ENCODE measurements around the gene UBE2G2. TPM values are rescaled to one million over a fixed set of nuclear protein-coding genes. Genes with fewer than 3 reads are reported as not detected.

The UBE2G2 gene
- total and polyA plus RNA-seq, 4 donors = 27.4 to 83.5 (median 40.9) TPM

DNA sequence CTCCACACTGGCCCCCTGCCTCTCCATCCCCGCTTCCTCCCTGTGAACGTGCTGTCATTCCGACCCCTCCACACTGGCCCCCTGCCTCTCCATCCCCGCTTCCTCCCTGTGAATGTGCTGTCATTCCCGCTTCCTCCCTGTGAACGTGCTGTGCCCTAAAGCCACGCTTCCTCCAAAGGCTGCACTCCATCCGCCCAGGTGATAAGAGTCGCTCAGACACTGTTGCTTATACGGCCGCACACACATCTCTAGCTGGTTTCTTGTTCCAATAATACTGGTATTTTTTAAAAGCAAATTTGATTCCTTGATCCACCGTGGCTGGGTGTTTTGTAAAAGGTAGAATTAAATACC lies 51.0 kb downstream of the UBE2G2 start:
- Histone ChIP-seq H3K27ac (ENCODE audit: low read depth in 1 of 2, low read length in 2 of 2) (no peak overlapping the region), H3K4me3 (ENCODE audit: low read depth in 1 of 3, low read length in 3 of 3) (no peak overlapping the region), H3K36me3 (ENCODE audit: control insufficient read depth in 4 of 4, insufficient read depth in 3 of 4, low read depth in 1 of 4, low read length in 3 of 4) (no peaks in the 10 kb centered on the region), H3K9ac (ENCODE audit: low read depth in 1 of 2, low read length in 2 of 2) (no peak overlapping the region), H3K9me3 (ENCODE audit: control insufficient read depth in 4 of 4, low read length in 3 of 4) (no peaks in the 10 kb centered on the region), H3K27me3 (ENCODE audit: control insufficient read depth in 4 of 4, insufficient read depth in 4 of 4, low read length in 3 of 4) (no peaks in the 10 kb centered on the region), H3K4me1 (ENCODE audit: control insufficient read depth in 4 of 4, insufficient read depth in 4 of 4, low read length in 3 of 4) (no peaks in the 10 kb centered on the region)
- DNase-seq (ENCODE audit: low spot score) = no peak
- WGBS = 48% methylated on average over 12 of the region's 12 CpGs
- TF ChIP-seq JUND (IDR thresholded peaks at IDR 0.05) (no peak), RXRA (IDR thresholded peaks at IDR 0.05) (no peak), RAD21 (IDR thresholded peaks at IDR 0.05) (no peak), YY1 (IDR thresholded peaks at IDR 0.05) (no peak), GABPA (IDR thresholded peaks at IDR 0.05 in 1 of 2, conservative IDR thresholded peaks at IDR 0.05 in 1 of 2) (no peak), HNF4G (IDR thresholded peaks at IDR 0.05) (no peak), EGR1 (IDR thresholded peaks at IDR 0.05; ENCODE audit: low read depth in 2 of 2) (no peak), FOXA1 (IDR thresholded peaks at IDR 0.05) (no peak)
- TF ChIP-seq, protein P1, sequence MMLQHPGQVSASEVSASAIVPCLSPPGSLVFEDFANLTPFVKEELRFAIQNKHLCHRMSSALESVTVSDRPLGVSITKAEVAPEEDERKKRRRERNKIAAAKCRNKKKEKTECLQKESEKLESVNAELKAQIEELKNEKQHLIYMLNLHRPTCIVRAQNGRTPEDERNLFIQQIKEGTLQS (IDR thresholded peaks at IDR 0.05) = no peak
- TF ChIP-seq, protein P2, sequence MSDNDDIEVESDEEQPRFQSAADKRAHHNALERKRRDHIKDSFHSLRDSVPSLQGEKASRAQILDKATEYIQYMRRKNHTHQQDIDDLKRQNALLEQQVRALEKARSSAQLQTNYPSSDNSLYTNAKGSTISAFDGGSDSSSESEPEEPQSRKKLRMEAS (IDR thresholded peaks at IDR 0.05) = no peak

GRCh38 chr21:44749759-44750674 lies 51.6 kb downstream of the UBE2G2 start:
- Histone ChIP-seq H3K4me1 (ENCODE audit: control insufficient read depth in 4 of 4, insufficient read depth in 4 of 4, low read length in 3 of 4) (no peaks in the 10 kb centered on the region), H3K27me3 (ENCODE audit: control insufficient read depth in 4 of 4, insufficient read depth in 4 of 4, low read length in 3 of 4) (no peaks in the 10 kb centered on the region), H3K9ac (ENCODE audit: low read depth in 1 of 2, low read length in 2 of 2) (no peak overlapping the region), H3K9me3 (ENCODE audit: control insufficient read depth in 4 of 4, low read length in 3 of 4) (no peaks in the 10 kb centered on the region), H3K27ac (ENCODE audit: low read depth in 1 of 2, low read length in 2 of 2) (no peak overlapping the region), H3K4me3 (ENCODE audit: low read depth in 1 of 3, low read length in 3 of 3) (no peak overlapping the region), H3K36me3 (ENCODE audit: control insufficient read depth in 4 of 4, insufficient read depth in 3 of 4, low read depth in 1 of 4, low read length in 3 of 4) (no peaks in the 10 kb centered on the region)
- TF ChIP-seq RXRA (IDR thresholded peaks at IDR 0.05) (no peak), REST (IDR thresholded peaks at IDR 0.05) (no peak), NR2F2 (IDR thresholded peaks at IDR 0.05) (no peak), HNF4G (IDR thresholded peaks at IDR 0.05) (no peak), JUND (IDR thresholded peaks at IDR 0.05) (no peak), RAD21 (IDR thresholded peaks at IDR 0.05) (no peak)
- 83% methylated on average over 47 of the region's 47 CpGs for WGBS
- no peak for DNase-seq (ENCODE audit: low spot score)

DNA sequence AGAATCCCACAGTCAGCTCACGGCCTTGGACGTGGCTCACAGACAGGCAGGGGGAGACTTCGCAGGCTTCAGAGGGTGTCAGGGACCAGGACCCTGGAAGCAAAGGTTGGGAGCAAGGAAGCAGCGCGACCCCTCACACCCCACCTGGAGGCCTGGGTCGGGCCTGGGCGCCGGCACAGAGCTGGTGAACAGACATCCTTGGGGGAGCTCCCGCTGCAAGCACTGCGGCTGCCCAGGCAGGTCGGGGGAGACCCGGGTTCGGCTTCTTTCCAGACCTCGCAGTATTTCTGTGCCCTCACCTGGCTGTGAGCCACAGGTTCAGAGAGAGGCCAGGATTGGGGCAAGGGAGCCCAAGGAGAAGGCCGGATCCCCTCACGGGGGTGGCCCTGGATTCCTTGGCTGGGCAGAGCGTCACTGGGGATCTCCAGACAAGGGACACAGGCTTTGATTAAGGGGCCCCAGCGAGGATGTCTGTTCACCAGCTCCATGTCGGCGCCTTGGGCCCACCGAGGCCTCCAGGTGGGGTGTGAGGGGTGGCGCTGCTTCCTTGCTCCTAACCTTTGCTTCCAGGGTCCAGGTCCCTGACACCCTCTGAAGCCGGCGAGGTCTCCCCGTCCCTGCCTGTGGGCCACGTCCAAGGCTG lies 52.4 kb downstream of the UBE2G2 start:
- Histone ChIP-seq H3K4me1 (ENCODE audit: control insufficient read depth in 4 of 4, insufficient read depth in 4 of 4, low read length in 3 of 4) (no peaks in the 10 kb centered on the region), H3K36me3 (ENCODE audit: control insufficient read depth in 4 of 4, insufficient read depth in 3 of 4, low read depth in 1 of 4, low read length in 3 of 4) (no peaks in the 10 kb centered on the region), H3K27ac (ENCODE audit: low read depth in 1 of 2, low read length in 2 of 2) (no peak overlapping the region), H3K27me3 (ENCODE audit: control insufficient read depth in 4 of 4, insufficient read depth in 4 of 4, low read length in 3 of 4) (no peaks in the 10 kb centered on the region), H3K9ac (ENCODE audit: low read depth in 1 of 2, low read length in 2 of 2) (no peak overlapping the region), H3K4me3 (ENCODE audit: low read depth in 1 of 3, low read length in 3 of 3) (no peak overlapping the region), H3K9me3 (ENCODE audit: control insufficient read depth in 4 of 4, low read length in 3 of 4) (no peaks in the 10 kb centered on the region)
- no peak for DNase-seq (ENCODE audit: low spot score)
- WGBS = 69% methylated on average over 26 of the region's 26 CpGs
- TF ChIP-seq HNF4A (conservative IDR thresholded peaks at IDR 0.05) (no peak), RAD21 (IDR thresholded peaks at IDR 0.05) (no peak), TAF1 (conservative IDR thresholded peaks at IDR 0.05) (no peak), SP1 (IDR thresholded peaks at IDR 0.05) (no peak), HNF4G (IDR thresholded peaks at IDR 0.05) (no peak), RXRA (IDR thresholded peaks at IDR 0.05) (no peak), YY1 (IDR thresholded peaks at IDR 0.05) (no peak), NR2F2 (IDR thresholded peaks at IDR 0.05) (no peak), GABPA (IDR thresholded peaks at IDR 0.05 in 1 of 2, conservative IDR thresholded peaks at IDR 0.05 in 1 of 2) (no peak), FOXA1 (IDR thresholded peaks at IDR 0.05) (no peak), REST (IDR thresholded peaks at IDR 0.05) (no peak)
- TF ChIP-seq, protein P3, sequence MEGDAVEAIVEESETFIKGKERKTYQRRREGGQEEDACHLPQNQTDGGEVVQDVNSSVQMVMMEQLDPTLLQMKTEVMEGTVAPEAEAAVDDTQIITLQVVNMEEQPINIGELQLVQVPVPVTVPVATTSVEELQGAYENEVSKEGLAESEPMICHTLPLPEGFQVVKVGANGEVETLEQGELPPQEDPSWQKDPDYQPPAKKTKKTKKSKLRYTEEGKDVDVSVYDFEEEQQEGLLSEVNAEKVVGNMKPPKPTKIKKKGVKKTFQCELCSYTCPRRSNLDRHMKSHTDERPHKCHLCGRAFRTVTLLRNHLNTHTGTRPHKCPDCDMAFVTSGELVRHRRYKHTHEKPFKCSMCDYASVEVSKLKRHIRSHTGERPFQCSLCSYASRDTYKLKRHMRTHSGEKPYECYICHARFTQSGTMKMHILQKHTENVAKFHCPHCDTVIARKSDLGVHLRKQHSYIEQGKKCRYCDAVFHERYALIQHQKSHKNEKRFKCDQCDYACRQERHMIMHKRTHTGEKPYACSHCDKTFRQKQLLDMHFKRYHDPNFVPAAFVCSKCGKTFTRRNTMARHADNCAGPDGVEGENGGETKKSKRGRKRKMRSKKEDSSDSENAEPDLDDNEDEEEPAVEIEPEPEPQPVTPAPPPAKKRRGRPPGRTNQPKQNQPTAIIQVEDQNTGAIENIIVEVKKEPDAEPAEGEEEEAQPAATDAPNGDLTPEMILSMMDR (IDR thresholded peaks at IDR 0.05; ENCODE audit: low read depth, low read length, missing input control) = no peak
